ENCODE results near the gene C2CD2. TPM values are rescaled to one million over a fixed set of nuclear protein-coding genes. Genes with fewer than 3 reads are reported as not detected.

The C2CD2 gene
- polyA plus RNA-seq, 1 donor (not counting 4 experiments of a cell fraction or from before 2014, with no cell fraction given): 39.9 TPM

DNA sequence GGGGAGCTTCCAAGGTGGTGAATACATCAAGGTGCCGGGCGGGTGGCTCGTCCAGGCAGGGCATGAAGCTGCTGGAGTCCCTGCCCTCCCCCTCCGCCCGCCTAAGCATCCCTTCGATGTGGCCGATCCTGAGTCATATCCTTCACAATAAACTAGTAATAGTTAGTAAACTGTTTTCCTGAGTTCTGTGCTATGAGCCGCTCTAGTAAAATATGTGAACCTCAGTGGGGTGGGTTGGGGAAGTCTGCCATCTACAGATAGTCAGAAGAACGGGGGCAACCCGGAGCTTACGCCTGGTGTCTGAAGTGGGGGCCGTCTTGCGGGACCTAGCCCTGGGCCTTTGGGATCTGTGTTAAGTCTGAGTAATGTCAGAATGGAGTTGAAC is 21.6 kb downstream of the C2CD2 start:
- Histone ChIP-seq H3K4me1 (ENCODE audit: control insufficient read depth, extremely low read depth, insufficient read depth, low read length) (peaks cover 48% of the 10 kb centered on the region), H3K79me2 (ENCODE audit: control insufficient read depth, insufficient read depth, low read length) (peaks cover 35% of the 10 kb centered on the region), H3K9me1 (ENCODE audit: control insufficient read depth, extremely low read depth, insufficient read depth, low read length) (peaks cover 2% of the 10 kb centered on the region), H4K20me1 (ENCODE audit: control insufficient read depth, extremely low read depth, insufficient read depth, low read length) (no peaks in the 10 kb centered on the region), H3K27me3 (ENCODE audit: control insufficient read depth, extremely low read depth, insufficient read depth, low read length) (no peaks in the 10 kb centered on the region), H3K9ac (ENCODE audit: control insufficient read depth, extremely low read depth, insufficient read depth, low read length) (peak overlapping the region; percentile 74), H3K9me3 (ENCODE audit: control insufficient read depth, low read depth, low read length) (no peaks in the 10 kb centered on the region), H3K27ac (ENCODE audit: control insufficient read depth, insufficient read depth, low read length) (peak overlapping the region; percentile 80), H2AFZ (ENCODE audit: control insufficient read depth, low read length) (no peak overlapping the region), H3K4me2 (ENCODE audit: control insufficient read depth, extremely low read depth, insufficient read depth, low read depth, low read length) (peak overlapping the region; percentile 84), H3K36me3 (ENCODE audit: control insufficient read depth in 2 of 2, extremely low read depth in 1 of 2, insufficient read depth in 2 of 2, low read length in 2 of 2) (peaks cover 3 to 5% of the 10 kb centered on the region in 2 experiments), H3K4me3 (ENCODE audit: control insufficient read depth in 2 of 3, extremely low read depth in 1 of 3, insufficient read depth in 2 of 3, low read depth in 1 of 3, low read length in 3 of 3) (no peak overlapping the region)
- no peak for FAIRE-seq
- dilution Hi-C loops (cut with MboI; ENCODE audit: extremely low pct_ligation_motif_present, low sequenced_read_pairs): no loop called here
- DNase-seq (ENCODE audit: low read depth, low spot score): no peak
- TF ChIP-seq, protein P1, sequence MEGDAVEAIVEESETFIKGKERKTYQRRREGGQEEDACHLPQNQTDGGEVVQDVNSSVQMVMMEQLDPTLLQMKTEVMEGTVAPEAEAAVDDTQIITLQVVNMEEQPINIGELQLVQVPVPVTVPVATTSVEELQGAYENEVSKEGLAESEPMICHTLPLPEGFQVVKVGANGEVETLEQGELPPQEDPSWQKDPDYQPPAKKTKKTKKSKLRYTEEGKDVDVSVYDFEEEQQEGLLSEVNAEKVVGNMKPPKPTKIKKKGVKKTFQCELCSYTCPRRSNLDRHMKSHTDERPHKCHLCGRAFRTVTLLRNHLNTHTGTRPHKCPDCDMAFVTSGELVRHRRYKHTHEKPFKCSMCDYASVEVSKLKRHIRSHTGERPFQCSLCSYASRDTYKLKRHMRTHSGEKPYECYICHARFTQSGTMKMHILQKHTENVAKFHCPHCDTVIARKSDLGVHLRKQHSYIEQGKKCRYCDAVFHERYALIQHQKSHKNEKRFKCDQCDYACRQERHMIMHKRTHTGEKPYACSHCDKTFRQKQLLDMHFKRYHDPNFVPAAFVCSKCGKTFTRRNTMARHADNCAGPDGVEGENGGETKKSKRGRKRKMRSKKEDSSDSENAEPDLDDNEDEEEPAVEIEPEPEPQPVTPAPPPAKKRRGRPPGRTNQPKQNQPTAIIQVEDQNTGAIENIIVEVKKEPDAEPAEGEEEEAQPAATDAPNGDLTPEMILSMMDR (optimal IDR thresholded peaks at IDR 0.05 in 1 of 3, IDR thresholded peaks at IDR 0.05 in 1 of 3, conservative IDR thresholded peaks at IDR 0.05 in 1 of 3; ENCODE audit: extremely low read depth in 1 of 3, insufficient read depth in 2 of 3, low read length in 3 of 3): peak in 2 of 3 experiments; percentile 41 to 55
- no peak for TF ChIP-seq EZH2 (IDR thresholded peaks at IDR 0.05; ENCODE audit: low read length)

GRCh38 chr21:41931041-41931451 is 22.8 kb downstream of the C2CD2 start:
- Histone ChIP-seq H3K79me2 (ENCODE audit: control insufficient read depth, insufficient read depth, low read length) (peaks cover 36% of the 10 kb centered on the region), H3K4me1 (ENCODE audit: control insufficient read depth, extremely low read depth, insufficient read depth, low read length) (peaks cover 57% of the 10 kb centered on the region), H4K20me1 (ENCODE audit: control insufficient read depth, extremely low read depth, insufficient read depth, low read length) (no peaks in the 10 kb centered on the region), H3K27me3 (ENCODE audit: control insufficient read depth, extremely low read depth, insufficient read depth, low read length) (no peaks in the 10 kb centered on the region), H3K36me3 (ENCODE audit: control insufficient read depth in 2 of 2, extremely low read depth in 1 of 2, insufficient read depth in 2 of 2, low read length in 2 of 2) (peaks cover 3 to 5% of the 10 kb centered on the region in 2 experiments), H3K9ac (ENCODE audit: control insufficient read depth, extremely low read depth, insufficient read depth, low read length) (peak overlapping the region; percentile 62), H3K9me3 (ENCODE audit: control insufficient read depth, low read depth, low read length) (no peaks in the 10 kb centered on the region), H3K4me3 (ENCODE audit: control insufficient read depth in 2 of 3, extremely low read depth in 1 of 3, insufficient read depth in 2 of 3, low read depth in 1 of 3, low read length in 3 of 3) (peak overlapping the region in 1 of 3 experiments; percentile 25), H2AFZ (ENCODE audit: control insufficient read depth, low read length) (no peak overlapping the region), H3K9me1 (ENCODE audit: control insufficient read depth, extremely low read depth, insufficient read depth, low read length) (peaks cover 2% of the 10 kb centered on the region), H3K27ac (ENCODE audit: control insufficient read depth, insufficient read depth, low read length) (peak overlapping the region; percentile 80), H3K4me2 (ENCODE audit: control insufficient read depth, extremely low read depth, insufficient read depth, low read depth, low read length) (peak overlapping the region; percentile 75)
- no peak for DNase-seq (ENCODE audit: low read depth, low spot score)
- dilution Hi-C loops (cut with MboI; ENCODE audit: extremely low pct_ligation_motif_present, low sequenced_read_pairs): no loop called here
- FAIRE-seq: peak; percentile 46
- TF ChIP-seq EZH2 (IDR thresholded peaks at IDR 0.05; ENCODE audit: low read length): no peak
- TF ChIP-seq, protein P1 (optimal IDR thresholded peaks at IDR 0.05 in 1 of 3, IDR thresholded peaks at IDR 0.05 in 1 of 3, conservative IDR thresholded peaks at IDR 0.05 in 1 of 3; ENCODE audit: extremely low read depth in 1 of 3, insufficient read depth in 2 of 3, low read length in 3 of 3): no peak
